Endometrial microvascular endothelial cells (primary cell): ENCODE results near the gene DEF6. TPM values are rescaled to one million over a fixed set of nuclear protein-coding genes. Genes with fewer than 3 reads are reported as not detected.

Source experiments
- in situ Hi-C: cut with HindIII; loops from 2 replicates; pipeline ENCODE4 v1.10.0; 2017; ENCODE audit warnings: low sequenced_read_pairs, low pct_unique_long_range_greater_than_20kb; ENCODE audit errors: inconsistent ontology term
- total RNA-seq: library from RNA; depleted of rRNA; stranded (reverse); fragments of >200 nt; gene quantifications from one replicate; pipeline ENCODE4 v1.2.3, GENCODE V29; 2015; ENCODE audit errors: inconsistent ontology term

DEF6 gene
- total RNA-seq, 1 donor from 2014 or later = 1.6 TPM

- in situ Hi-C loops = no loop called here
Measured at GRCh38 chr6:35360349-35361138, 62.9 kb downstream of the DEF6 start.

GRCh38 chr6:35362200-35362599, 64.6 kb downstream of the DEF6 start:
- in situ Hi-C loops = no loop called here

GRCh38 chr6:35363293-35363750, 65.7 kb downstream of the DEF6 start:
- in situ Hi-C loops = no loop called here

DNA sequence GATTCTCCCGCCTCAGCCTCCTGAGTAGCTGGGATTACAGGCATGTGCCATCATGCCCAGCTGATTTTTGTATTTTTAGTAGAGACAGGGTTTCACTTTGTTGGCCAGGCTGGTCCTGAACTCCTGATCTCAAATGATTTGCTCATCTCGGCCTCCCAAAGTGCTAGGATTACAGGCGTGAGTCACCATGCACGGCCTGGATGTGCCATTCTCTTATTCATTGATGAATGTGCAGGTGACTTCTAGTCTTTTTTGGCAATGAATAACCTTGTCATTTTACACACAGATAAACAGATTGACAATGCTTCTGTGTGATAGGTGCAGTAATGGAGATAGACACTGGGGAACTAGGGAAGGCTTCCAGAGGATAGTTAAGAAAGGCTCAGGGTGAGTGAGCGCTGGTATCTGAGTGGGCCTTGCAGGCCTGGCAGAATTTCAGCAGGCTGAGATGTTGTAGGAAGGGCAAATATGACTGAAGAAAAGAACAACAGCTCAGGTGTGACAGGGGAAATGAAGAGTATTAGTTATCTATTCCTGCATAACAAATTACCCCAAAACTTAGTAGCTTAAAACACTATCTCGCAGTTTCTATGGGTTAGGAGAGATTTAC, 68.1 kb downstream of the DEF6 start:
- in situ Hi-C loops = no loop called here

DNA sequence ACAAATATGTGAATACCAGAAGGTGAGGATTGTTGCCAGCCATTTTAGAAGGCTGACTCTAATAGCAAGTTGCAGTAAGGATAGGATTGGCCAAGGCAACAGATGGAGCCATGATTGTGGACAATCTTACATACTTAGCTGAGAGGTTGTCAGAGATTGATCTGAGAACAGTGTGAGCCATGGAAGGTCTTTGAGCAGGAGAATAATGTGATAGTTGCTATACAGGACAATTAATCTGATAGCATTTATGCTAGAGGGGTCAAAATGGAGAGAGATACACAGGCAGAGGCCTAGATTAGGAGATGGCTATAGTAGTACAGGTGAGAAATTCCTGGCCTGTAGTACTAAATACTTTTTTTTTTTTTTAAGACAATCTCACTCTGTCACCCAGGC, 68.6 kb downstream of the DEF6 start:
- in situ Hi-C loops = no loop called here

DNA sequence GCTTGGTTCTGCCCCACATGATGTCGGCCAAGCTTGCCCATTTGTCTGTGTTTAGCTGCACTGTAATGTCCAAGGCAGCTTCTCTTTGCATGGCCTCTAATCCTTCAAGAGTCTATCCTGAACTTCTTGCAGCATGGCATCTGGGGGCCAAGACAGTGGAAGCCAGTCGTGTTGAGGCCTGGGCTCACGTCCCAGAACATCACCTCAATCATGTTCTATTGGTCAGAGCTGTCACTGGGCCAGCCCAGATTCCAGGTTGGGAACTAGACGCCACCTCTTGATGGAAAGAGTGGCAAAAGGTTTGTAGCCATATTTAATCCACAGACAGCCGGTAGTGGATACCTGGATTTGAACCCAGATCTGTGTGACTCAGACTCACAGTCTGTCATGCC, 70.0 kb downstream of the DEF6 start:
- in situ Hi-C loops = no loop called here

GRCh38 chr6:35368038-35368887, 70.6 kb downstream of the DEF6 start:
- in situ Hi-C loops = no loop called here

GRCh38 chr6:35370124-35370741, 72.6 kb downstream of the DEF6 start:
- in situ Hi-C loops = no loop called here

DNA sequence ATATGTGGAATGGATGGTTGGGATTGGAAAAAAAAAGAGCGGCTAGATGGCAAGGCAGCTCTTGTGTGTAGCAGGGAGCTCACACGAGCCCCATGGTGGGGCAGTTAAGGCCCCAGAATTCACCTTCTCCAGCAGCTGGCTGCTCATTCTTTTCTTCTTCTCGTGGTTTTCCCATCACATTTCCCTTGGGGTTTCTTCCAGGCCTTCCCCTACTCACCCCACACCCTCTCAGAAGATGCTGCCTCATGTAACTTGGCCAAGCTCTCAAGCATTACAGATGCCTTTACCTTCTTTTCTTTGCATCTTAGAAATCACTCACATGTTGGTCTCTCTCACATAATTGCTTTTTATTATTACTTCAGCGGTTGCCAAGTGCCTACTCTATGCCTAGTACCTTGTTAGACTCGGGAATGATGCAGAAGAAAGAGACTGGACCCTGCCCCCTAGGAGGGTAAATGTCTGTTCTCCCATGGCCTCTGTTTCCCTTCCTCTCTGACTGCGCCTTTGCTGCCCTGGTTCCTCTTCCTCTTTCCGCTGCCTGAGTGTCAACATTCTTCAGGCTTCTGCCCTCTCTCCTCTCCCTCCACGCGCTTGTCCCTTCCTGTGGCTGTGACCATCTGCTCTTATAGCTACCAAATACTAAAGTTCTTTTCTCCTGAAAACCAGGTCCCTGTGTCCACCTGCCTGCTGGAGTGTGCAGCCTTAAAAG, 73.3 kb downstream of the DEF6 start:
- in situ Hi-C loops = no loop called here

Other genes with a start within 250 kb of the DEF6 start
- gene TCP11, start 156.5 kb upstream of the DEF6 start, total RNA-seq = 0.37 TPM
- 0.46 TPM for gene SCUBE3, start 83.9 kb upstream of the DEF6 start, total RNA-seq
- gene ZNF76, start 38.1 kb upstream of the DEF6 start, total RNA-seq = 18.6 TPM
- 9.1 TPM for gene PPARD, start 44.7 kb downstream of the DEF6 start, total RNA-seq
- gene FANCE, start 154.5 kb downstream of the DEF6 start, total RNA-seq = 10.6 TPM
- 1,136 TPM for gene RPL10A, start 170.6 kb downstream of the DEF6 start, total RNA-seq
- gene TEAD3, start 199.3 kb downstream of the DEF6 start, total RNA-seq = 1.2 TPM
- gene TULP1, start 215.1 kb downstream of the DEF6 start, total RNA-seq = not detected